Right cardiac atrium (tissue), 5 donors: Measurements from ENCODE around the gene SFMBT2. TPM values are rescaled to one million over a fixed set of nuclear protein-coding genes. Genes with fewer than 3 reads are reported as not detected.

Experiments used
- ATAC-seq, 2 donors: fragments of 200-7000 bp; cut with Tn5 transposase; one replicate each; pipeline versions ENCODE4 v1.8.0 to v1.9.1; 2020; ENCODE audit warnings: moderate library complexity in 2 of 2, mild to moderate bottlenecking in 1 of 2
- DNase-seq, 3 donors: peaks; one replicate each; pipeline ENCODE4 v3.0.0-alpha.2; 2020
- H3K27ac ChIP-seq: one replicate; pipeline ENCODE4 v1.5.1; 2013; ENCODE audit warnings: mild to moderate bottlenecking, low read length, control low read depth, moderate library complexity
- H3K27me3 ChIP-seq: one replicate; pipeline ENCODE4 v1.6.1; 2013; ENCODE audit not compliant: control insufficient read depth, insufficient read depth
- H3K4me1 ChIP-seq: one replicate; pipeline ENCODE4 v1.6.1; 2013; ENCODE audit warnings: low read length; ENCODE audit not compliant: control insufficient read depth, insufficient read depth
- H3K4me3 ChIP-seq: one replicate; pipeline ENCODE4 v1.5.1; 2013; ENCODE audit warnings: low read length, control low read depth
- H3K9me3 ChIP-seq: one replicate; pipeline ENCODE4 v1.6.1; 2013; ENCODE audit warnings: low read length; ENCODE audit not compliant: control insufficient read depth
- WGBS: extraction: QIAGEN DNeasy Blood & Tissue Kit; methylation state at CpG from one replicate; pipeline ENCODE4 v1.1.7; 2013; 5-methylcytosine and 5-hydroxymethylcytosine counted together
- intact Hi-C, 4 donors: fragments of 100-400 bp; cut with DNase I; formaldehyde crosslinking; loops; one replicate each; pipeline versions ENCODE4 v1.11.0 to v1.14.0; 2022 to 2023
- polyA plus RNA-seq: library from polyadenylated mRNA; stranded (reverse); fragments of 200-250 nt; gene quantifications from one replicate; pipeline ENCODE4 v1.2.3, GENCODE V29; 2013
- total RNA-seq, 4 donors: library from RNA; stranded (reverse); fragmentation: NEBNext Ultra II Directional; extraction: Animal tissue kit (Norgen Biotek cat#: 25700); gene quantifications; one replicate each; pipeline ENCODE4 v1.2.1, GENCODE V29; 2021
- donor health status: healthy with polysubstance abuse.
- donor health status: DM: no; HTN: yes; CAD: no.
- donor health status: DM: no; HTN: no; CAD: no.
- donor health status: DM: no; HTN: yes; CAD: no; lungs with severe emphysema.
- donor health status: DM: yes; HTN: yes; CAD: no.

SFMBT2 gene
- total and polyA plus RNA-seq, 5 donors = 3.3 to 12.9 (median 11.9) TPM

DNA sequence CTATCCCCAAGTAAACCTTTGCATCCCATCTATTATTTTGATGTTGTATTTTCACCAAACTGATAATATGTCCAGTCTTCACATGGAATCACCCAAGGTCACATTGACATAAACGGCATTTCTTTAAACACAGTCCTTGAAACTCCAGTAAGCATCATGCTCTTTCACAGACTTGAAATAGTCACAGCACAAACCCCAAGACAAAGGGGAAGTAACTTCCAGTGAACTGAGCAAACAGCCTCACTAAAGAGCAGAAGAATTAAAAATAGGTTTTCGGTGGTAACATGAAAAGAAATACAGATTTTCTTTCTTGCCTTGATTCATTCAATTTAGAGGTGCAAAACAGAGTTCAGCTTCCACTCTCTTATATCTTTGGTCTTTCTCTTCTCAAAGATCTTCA, 253.7 kb downstream of the SFMBT2 start:
- ATAC-seq (no peak), DNase-seq (no peak)
- Histone ChIP-seq H3K27ac (no peak overlapping the region), H3K9me3 (no peaks in the 10 kb centered on the region), H3K4me1 (peaks cover 4% of the 10 kb centered on the region), H3K4me3 (no peak overlapping the region), H3K27me3 (no peaks in the 10 kb centered on the region)
- intact Hi-C loops = no loop called here
- WGBS = 78% methylated on average over 2 of the region's 2 CpGs

DNA sequence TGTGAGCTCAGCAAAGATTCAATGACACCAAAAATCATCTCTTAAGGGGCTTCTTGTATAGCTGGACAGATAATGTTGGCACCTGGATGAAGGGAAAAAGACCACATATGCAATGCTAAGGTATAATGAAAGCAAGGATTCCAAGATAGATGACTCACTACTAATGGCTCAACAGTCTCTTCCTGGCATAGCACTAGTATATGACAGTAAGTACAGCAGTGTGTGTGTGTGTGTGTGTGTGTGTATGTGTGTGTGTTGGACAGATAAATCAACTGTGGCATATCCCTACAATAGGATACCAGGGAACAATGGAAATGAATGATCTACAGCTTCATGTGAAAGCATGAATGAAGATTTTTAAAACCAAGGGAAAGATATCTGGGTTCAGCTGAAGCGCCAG, 257.1 kb downstream of the SFMBT2 start:
- intact Hi-C loops = no loop called here
- no peak for ATAC-seq
- no peaks in the 10 kb centered on the region for H3K9me3 ChIP-seq
- no peak overlapping the region for H3K4me3 ChIP-seq
- DNase-seq = no peak
- H3K27ac ChIP-seq = no peak overlapping the region
- no peaks in the 10 kb centered on the region for H3K4me1 ChIP-seq
- H3K27me3 ChIP-seq = no peaks in the 10 kb centered on the region
- WGBS = 97% methylated on average over 1 of the region's 1 CpG

DNA sequence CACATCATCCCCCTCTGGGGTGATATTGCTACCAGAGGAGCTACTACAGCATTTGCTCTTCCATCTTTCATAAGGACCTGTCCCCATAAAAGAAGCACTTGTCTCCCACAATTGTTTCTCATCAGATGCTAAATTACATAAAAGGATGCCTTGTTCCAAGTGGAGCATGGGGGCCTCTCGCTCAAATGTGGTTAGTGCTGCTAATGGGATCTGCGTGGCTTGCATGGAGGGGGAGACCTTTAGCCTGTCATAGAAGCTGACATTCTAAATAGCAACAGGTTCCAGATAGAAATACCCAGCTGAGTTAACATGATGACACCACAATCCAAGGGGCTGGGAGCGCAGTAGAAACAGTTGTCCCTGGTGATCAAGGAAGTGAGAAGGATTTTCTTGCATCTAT, 257.9 kb downstream of the SFMBT2 start:
- H3K4me3 ChIP-seq = no peak overlapping the region
- H3K9me3 ChIP-seq = no peaks in the 10 kb centered on the region
- DNase-seq = no peak
- H3K27ac ChIP-seq = no peak overlapping the region
- H3K27me3 ChIP-seq = no peaks in the 10 kb centered on the region
- 86% methylated on average over 3 of the region's 3 CpGs for WGBS
- no peak for ATAC-seq
- intact Hi-C loops = no loop called here
- H3K4me1 ChIP-seq = no peaks in the 10 kb centered on the region

DNA sequence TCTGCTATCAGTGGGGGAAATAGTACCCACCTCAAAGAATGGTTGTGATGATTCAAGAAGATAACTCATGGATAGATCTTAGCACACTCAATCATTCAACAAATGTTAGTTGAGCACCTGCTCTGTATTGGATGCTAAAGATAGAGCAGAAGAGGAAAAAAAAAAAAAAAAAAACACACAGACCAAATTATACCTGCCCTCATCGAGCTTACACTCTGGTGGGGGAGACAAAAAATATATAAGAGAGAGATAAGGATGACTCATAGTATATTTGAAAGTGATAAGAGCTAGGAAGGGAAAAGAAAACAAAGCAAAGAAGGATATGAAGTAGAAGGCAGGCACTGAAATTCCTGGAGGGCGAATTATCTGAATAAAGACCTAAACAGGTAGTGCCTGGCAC, 258.5 kb downstream of the SFMBT2 start:
- no peak for ATAC-seq

DNA sequence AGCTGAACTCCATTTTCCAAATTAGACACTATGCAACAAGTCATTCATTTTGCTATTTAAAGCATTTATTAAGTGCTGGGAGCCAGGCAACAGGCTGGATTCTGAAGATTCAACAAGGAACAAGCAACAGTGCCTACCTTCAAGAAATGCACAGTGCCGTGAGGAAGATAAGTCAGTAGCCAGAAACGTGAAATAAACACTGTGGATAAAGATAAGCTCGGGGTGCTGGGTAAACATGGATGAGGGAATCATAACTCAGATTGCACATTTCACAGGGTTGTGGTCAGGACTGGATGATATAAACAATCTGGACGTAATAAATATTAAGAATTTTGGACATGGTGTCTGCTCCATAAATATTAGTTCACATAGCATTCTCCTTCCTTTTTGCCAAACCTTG, 259.3 kb downstream of the SFMBT2 start:
- ATAC-seq (no peak), DNase-seq (no peak)
- intact Hi-C loops = no loop called here
- no peak overlapping the region for H3K27ac ChIP-seq
- H3K4me1 ChIP-seq = no peaks in the 10 kb centered on the region
- 28% methylated on average over 4 of the region's 4 CpGs for WGBS
- no peaks in the 10 kb centered on the region for H3K9me3 ChIP-seq
- no peak overlapping the region for H3K4me3 ChIP-seq
- H3K27me3 ChIP-seq = no peaks in the 10 kb centered on the region

More for the DNA sequence above, 258.5 kb downstream of the SFMBT2 start:
- Histone ChIP-seq H3K4me1 (no peaks in the 10 kb centered on the region), H3K9me3 (no peaks in the 10 kb centered on the region), H3K27me3 (no peaks in the 10 kb centered on the region), H3K4me3 (no peak overlapping the region), H3K27ac (no peak overlapping the region)
- 71% methylated on average over 2 of the region's 2 CpGs for WGBS
- intact Hi-C loops = no loop called here
- no peak for DNase-seq

DNA sequence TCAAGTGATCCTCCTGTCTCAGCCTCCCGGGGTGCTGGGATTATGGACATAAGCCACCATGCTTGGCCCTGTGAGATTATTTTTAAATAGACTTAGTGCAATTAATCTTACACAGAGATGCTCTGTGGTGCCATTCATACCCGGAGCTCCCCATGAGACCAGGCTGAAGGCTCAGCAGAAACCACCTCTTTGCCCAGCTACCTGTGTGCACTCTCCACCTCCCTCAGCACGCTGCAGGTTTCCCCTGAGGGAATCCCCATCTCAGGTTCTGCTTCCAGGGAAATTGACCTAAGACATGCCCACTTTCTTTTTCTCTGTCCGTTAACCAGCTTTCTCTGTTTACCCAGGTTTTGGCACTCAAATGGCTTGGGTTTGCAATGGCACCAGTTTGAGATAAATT, 260.5 kb downstream of the SFMBT2 start:
- H3K27me3 ChIP-seq = no peaks in the 10 kb centered on the region
- DNase-seq (no peak), ATAC-seq (no peak)
- H3K9me3 ChIP-seq = no peaks in the 10 kb centered on the region
- no peaks in the 10 kb centered on the region for H3K4me1 ChIP-seq
- intact Hi-C loops = no loop called here
- H3K27ac ChIP-seq = no peak overlapping the region
- 83% methylated on average over 4 of the region's 4 CpGs for WGBS
- H3K4me3 ChIP-seq = no peak overlapping the region

DNA sequence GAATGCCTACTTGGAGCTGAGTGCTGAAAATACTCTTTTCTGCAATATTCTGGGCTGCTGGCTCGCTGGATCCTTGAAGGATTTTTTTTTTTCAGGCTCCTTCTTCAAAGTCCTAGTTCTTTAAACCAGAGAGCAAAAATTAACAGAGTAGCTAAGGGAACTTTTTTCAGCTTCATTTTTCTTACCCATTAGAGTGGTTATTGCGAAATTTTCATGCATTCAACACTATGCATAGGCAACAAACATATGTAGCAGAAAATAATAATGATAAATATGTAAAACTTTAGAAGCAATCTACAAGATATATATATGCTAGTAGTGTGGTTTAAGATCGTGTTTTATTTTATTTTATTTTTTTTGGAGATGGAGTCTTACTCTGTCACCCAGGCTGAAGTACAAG, 264.6 kb downstream of the SFMBT2 start:
- H3K27ac ChIP-seq = no peak overlapping the region
- H3K27me3 ChIP-seq = no peaks in the 10 kb centered on the region
- H3K9me3 ChIP-seq = no peaks in the 10 kb centered on the region
- ATAC-seq (no peak), DNase-seq (no peak)
- H3K4me1 ChIP-seq = no peaks in the 10 kb centered on the region
- 66% methylated on average over 3 of the region's 3 CpGs for WGBS
- intact Hi-C loops = no loop called here
- no peak overlapping the region for H3K4me3 ChIP-seq

DNA sequence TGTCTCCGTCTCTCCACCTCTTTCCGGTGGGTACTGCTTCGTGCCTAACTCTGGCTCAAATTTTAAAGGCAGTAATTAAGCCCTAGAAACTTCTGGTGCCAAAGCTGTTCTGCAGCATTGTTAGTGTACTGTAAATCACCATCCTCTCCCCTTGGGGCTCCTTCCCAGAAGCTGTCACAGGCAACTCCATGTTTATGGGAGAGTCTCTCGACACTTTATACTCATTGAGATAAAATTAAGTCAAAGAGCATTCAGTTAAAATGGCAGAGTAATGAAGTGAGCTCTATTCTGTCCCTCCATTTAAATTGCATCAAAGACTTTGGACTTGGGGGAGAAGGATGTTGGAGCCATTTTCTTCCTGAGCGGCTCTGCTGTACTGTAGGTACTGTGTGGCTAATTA, 274.8 kb downstream of the SFMBT2 start:
- Histone ChIP-seq H3K9me3 (peaks cover 2% of the 10 kb centered on the region), H3K4me3 (no peak overlapping the region), H3K4me1 (no peaks in the 10 kb centered on the region), H3K27ac (no peak overlapping the region), H3K27me3 (no peaks in the 10 kb centered on the region)
- DNase-seq (no peak), ATAC-seq (no peak)
- 81% methylated on average over 5 of the region's 5 CpGs for WGBS
- intact Hi-C loops = no loop called here

DNA sequence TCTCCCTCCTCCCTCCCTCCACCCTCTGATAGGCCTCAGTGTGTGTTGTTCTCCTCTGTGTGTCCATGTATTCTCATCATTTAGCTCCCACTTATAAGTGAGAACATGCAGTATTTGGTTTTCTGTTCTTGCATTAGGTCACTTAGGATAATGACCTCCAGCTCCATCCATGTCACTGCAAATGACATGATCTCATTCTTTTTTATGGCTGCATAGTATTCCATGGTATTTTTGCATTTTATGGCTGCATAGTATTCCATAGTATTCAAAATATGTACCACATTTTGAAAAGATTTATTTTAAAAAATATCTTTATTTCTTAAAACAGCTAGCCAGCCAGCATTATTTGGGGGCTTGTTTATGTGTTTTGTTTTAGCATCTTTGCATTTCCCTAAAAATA, 275.6 kb downstream of the SFMBT2 start:
- no peak for ATAC-seq
- no peak overlapping the region for H3K4me3 ChIP-seq
- no peak for DNase-seq
- intact Hi-C loops = no loop called here
- H3K9me3 ChIP-seq = peaks cover 2% of the 10 kb centered on the region
- H3K27me3 ChIP-seq = no peaks in the 10 kb centered on the region
- no peak overlapping the region for H3K27ac ChIP-seq
- H3K4me1 ChIP-seq = no peaks in the 10 kb centered on the region

DNA sequence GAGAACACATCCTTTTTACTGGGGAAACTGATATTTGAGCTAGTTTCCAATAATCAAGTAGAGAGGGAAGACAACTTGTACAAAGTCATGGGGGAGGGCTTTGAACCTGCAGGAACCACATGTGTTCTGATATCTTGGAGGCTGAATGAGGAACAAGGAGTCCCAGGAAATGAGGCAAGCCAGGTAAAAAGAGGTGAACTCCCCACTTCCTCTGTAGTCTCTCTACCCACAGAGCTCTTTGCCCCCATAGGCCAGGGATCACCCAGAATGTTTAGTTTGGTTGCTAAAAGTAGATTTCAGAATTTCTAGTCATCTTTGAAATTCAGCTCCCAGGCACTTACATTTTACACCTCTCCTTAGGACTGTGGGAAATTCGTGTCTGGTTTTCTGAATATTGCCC, 276.4 kb downstream of the SFMBT2 start:
- H3K27ac ChIP-seq = no peak overlapping the region
- ATAC-seq (no peak), DNase-seq (no peak)
- no peak overlapping the region for H3K4me3 ChIP-seq
- intact Hi-C loops = no loop called here
- H3K9me3 ChIP-seq = peaks cover 2% of the 10 kb centered on the region
- 56% methylated on average over 1 of the region's 1 CpG for WGBS
- H3K4me1 ChIP-seq = no peaks in the 10 kb centered on the region
- no peaks in the 10 kb centered on the region for H3K27me3 ChIP-seq

DNA sequence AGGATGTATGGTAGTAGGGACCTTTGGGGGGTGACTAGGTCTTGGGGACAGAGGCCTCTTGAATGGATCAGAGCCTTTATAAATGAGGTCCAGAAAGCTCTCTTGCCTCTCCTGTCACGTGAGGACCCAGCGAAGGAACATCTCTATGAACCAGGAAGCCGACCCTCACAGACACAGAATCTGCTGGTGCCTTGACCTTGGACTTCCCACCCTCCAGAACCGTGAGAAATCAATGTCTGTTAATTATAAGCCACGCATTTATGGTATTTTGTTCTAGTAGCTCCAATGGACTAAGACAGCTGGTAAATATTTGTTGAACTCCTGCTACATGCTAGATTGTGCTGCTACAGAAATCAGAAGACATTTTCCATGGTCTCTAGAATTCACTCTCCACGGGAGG, 276.9 kb downstream of the SFMBT2 start:
- H3K9me3 ChIP-seq = peaks cover 2% of the 10 kb centered on the region
- DNase-seq = no peak
- 90% methylated on average over 6 of the region's 6 CpGs for WGBS
- no peaks in the 10 kb centered on the region for H3K27me3 ChIP-seq
- ATAC-seq = no peak
- intact Hi-C loops = no loop called here
- no peaks in the 10 kb centered on the region for H3K4me1 ChIP-seq
- H3K4me3 ChIP-seq = no peak overlapping the region
- H3K27ac ChIP-seq = no peak overlapping the region

DNA sequence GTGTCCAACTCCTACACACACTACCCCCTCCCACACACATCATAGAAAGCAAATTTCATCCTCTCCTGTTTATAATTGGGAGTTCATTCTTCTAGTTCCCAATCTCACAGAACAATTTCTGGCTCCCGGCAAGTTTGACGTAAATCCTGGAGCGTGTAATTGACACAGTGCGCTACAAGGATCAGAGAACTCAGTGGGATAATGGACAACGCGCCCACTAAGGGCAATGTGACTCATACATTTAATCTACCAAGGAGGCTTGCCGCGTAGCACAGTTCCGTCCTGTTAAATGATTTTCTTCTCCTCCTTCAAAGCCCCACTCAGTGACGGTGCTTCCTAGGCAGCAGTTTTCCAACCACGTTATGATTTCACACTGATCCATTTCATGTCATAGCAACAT, 277.6 kb downstream of the SFMBT2 start:
- intact Hi-C loops = no loop called here
- ATAC-seq = no peak
- WGBS = 81% methylated on average over 11 of the region's 11 CpGs

More for the DNA sequence above, 277.6 kb downstream of the SFMBT2 start:
- Histone ChIP-seq H3K4me3 (no peak overlapping the region), H3K27ac (no peak overlapping the region), H3K9me3 (peaks cover 2% of the 10 kb centered on the region), H3K4me1 (no peaks in the 10 kb centered on the region), H3K27me3 (no peaks in the 10 kb centered on the region)
- DNase-seq = no peak
